ENCODE results near the gene NOC2L.

NOC2L gene

GRCh38 chr1:904310-904950, 54.6 kb downstream of the NOC2L start (continued):
- TF ChIP-seq PATZ1 (CRISPR knock-in tag; IDR thresholded peaks at IDR 0.05; ENCODE audit: borderline replicate concordance) = no peak
- no peak for TF ChIP-seq ISL1 (CRISPR knock-in tag; IDR thresholded peaks at IDR 0.05)
- TF ChIP-seq RARB (CRISPR knock-in tag; IDR thresholded peaks at IDR 0.05) = no peak
- no peak for TF ChIP-seq GLIS3 (CRISPR knock-in tag; IDR thresholded peaks at IDR 0.05)
- no peak for TF ChIP-seq ZNF8 (CRISPR knock-in tag; IDR thresholded peaks at IDR 0.05)
- no peak for TF ChIP-seq CSRNP3 (CRISPR knock-in tag; IDR thresholded peaks at IDR 0.05)
- TF ChIP-seq ZNF70 (CRISPR knock-in tag; IDR thresholded peaks at IDR 0.05) = no peak

- TF ChIP-seq ZNF565 (CRISPR knock-in tag; conservative IDR thresholded peaks at IDR 0.05; ENCODE audit: low read depth) = no peak
- TF ChIP-seq CSDC2 (CRISPR knock-in tag; IDR thresholded peaks at IDR 0.05) = no peak
- TF ChIP-seq OSR1 (CRISPR knock-in tag; IDR thresholded peaks at IDR 0.05) = no peak
- TF ChIP-seq PATZ1 (CRISPR knock-in tag; IDR thresholded peaks at IDR 0.05; ENCODE audit: borderline replicate concordance) = no peak
- TF ChIP-seq ZC3H10 (CRISPR knock-in tag; IDR thresholded peaks at IDR 0.05) = no peak
- TF ChIP-seq ARNTL (CRISPR knock-in tag; IDR thresholded peaks at IDR 0.05; ENCODE audit: borderline replicate concordance, low read depth) = no peak
- no peak for TF ChIP-seq ISL1 (CRISPR knock-in tag; IDR thresholded peaks at IDR 0.05)
- TF ChIP-seq BACH2 (CRISPR knock-in tag; IDR thresholded peaks at IDR 0.05; ENCODE audit: borderline replicate concordance) = no peak
- no peak for TF ChIP-seq POU6F1 (CRISPR knock-in tag; IDR thresholded peaks at IDR 0.05; ENCODE audit: borderline replicate concordance, low read depth)
- no peak for TF ChIP-seq PPARA (CRISPR knock-in tag; IDR thresholded peaks at IDR 0.05; ENCODE audit: borderline replicate concordance)
- no peak for TF ChIP-seq GLIS3 (CRISPR knock-in tag; IDR thresholded peaks at IDR 0.05)
- TF ChIP-seq ZNF70 (CRISPR knock-in tag; IDR thresholded peaks at IDR 0.05) = no peak
- TF ChIP-seq TCF4 (CRISPR knock-in tag; IDR thresholded peaks at IDR 0.05; ENCODE audit: borderline replicate concordance) = no peak
- TF ChIP-seq TOX (CRISPR knock-in tag; IDR thresholded peaks at IDR 0.05; ENCODE audit: borderline replicate concordance) = no peak
- no peak for TF ChIP-seq CREB5 (CRISPR knock-in tag; IDR thresholded peaks at IDR 0.05; ENCODE audit: low read depth)
- TF ChIP-seq SNAI2 (CRISPR knock-in tag; IDR thresholded peaks at IDR 0.05) = no peak
- no peak for TF ChIP-seq ESRRG (CRISPR knock-in tag; IDR thresholded peaks at IDR 0.05)
- no peak for TF ChIP-seq RARB (CRISPR knock-in tag; IDR thresholded peaks at IDR 0.05)
- no peak for TF ChIP-seq ZFP3 (CRISPR knock-in tag; IDR thresholded peaks at IDR 0.05)
- no peak for TF ChIP-seq CSRNP3 (CRISPR knock-in tag; IDR thresholded peaks at IDR 0.05)
- ATAC-seq = peak; percentile 4; the same call in 2 of the 3 replicates
These were observed 55.3 kb downstream of the NOC2L start for GRCh38 chr1:903721-904271.

Measured in SK-N-SH treated with all-trans-retinoic acid at 6 μM for 48 hours (cell line).